Glomerular visceral epithelial cell (primary cell): ENCODE measurements around the gene NRDC.
"Not testable (repeated sequence)": the region's sequence is repeated elsewhere in the genome, so short reads cannot be mapped to it uniquely, and the experiment has no call there.

Experiments
- DNase-seq: peaks from one replicate; pipeline ENCODE4 v3.0.0-alpha.2; 2016; ENCODE audit errors: extremely low spot score

NRDC gene

DNA sequence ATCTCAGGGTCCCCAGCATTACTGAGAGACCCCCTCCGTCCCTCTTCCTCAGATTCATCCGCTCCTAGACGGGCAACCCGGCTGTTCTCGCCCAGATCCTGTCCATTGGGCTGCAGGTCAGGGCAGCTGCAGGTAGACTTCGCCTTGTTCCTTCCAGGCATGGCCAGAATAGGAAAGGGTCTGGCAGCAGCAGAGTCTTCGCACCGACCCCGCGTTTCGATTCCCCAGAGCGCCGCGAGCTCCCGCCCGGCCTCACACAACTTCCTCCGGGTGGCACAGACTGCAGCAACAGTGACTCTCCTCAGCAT is 265 bp downstream of the NRDC start:
- DNase-seq = no peak

DNA sequence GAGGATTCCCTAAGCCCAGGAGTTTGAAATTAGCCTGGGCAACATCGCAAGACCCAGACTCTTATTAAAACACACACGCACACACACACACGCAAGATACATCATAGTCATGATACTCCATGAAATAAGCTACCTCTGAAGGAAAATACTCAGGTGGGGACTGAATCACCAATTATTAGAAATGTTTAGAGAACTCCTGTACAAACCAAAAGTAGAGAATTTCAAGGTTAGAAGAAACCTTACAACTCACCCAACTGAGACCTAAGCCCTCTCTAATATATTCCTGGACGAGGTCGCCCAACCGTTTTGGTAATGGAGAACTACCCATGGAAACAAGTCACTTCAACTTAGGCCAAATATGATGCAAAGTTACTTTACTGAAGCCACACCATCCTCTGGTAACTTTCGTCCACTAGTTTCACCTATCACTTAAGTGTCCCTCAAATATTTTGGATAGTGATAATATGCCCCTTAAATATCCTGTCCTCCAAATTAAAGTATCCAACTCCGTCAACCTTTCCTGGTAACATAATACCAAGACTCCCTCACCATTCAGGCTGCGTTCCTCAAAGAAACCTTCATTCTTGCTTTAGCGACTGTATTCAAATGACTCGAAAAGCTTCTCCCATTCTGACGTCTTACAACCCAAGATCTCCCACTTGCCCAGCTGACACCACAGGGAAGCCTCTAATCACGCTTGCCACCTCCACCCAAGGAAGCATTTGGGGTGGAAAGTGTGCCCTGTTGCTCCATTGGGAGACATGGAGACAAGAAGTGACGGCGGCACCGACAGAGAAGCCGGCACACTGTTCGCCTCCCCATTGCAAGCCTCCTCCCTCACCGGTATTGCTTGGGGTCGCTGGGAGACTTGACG is 856 bp downstream of the NRDC start:
- DNase-seq = peak; percentile 38

DNA sequence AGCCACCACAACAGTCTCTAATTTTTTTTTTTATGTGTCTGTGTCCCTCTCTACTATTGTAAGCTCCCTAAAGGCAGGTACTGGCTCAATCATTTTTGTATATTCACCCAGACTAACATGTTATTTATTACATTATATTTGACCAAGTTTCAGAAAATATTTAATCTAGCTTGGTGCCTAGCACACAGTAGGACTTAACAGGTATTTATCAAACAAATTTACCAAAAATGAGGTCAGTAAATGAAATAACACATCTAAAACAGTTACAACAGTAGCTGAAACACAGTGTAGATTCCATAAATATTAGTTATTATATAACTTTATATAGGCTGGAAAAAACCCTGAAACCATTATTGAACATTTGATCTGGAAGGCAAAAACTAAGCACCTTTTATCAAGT is 2.7 kb downstream of the NRDC start:
- DNase-seq = no peak

DNA sequence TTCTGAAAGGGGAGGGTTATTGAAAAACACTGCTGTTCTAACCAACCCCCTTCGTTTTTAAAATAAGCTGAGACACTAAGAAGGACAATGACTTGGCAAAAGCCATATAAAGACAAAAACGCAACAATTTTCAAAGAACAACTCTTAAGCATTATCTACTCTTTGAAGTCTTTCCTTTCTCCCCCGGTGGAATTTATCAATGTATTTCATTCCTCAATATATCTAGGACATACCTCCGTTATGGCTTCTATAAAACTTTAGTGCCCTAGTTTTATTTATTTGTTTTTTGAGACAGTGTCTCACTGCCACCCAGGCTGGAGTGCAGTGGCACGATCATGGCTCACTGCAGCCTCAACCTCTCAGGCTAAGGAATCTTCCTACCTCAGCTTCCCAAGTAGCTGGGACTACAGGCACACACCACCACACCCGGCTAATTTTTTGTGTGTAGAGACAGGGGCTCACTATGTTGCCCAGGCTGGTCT is 3.2 kb downstream of the NRDC start:
- DNase-seq = no peak

DNA sequence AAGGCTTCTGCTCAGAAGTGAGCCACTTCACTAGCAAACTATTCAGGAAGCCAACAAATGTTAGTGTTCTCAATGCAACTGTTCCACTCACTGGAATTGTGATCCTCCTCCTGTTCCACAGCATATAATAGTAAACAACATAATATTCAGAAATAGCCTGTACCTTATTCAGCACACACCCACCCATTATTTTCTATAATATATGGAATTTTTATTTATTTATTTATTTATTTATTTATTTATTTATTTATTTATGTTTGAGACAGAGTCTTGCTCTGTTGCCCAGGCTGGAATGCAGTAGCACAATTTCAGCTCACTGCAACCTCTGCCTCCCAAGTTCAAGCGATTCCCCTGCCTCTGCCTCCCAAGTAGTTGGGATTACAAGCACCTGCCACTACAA is 5.3 kb downstream of the NRDC start:
- not testable (repeated sequence) for DNase-seq

DNA sequence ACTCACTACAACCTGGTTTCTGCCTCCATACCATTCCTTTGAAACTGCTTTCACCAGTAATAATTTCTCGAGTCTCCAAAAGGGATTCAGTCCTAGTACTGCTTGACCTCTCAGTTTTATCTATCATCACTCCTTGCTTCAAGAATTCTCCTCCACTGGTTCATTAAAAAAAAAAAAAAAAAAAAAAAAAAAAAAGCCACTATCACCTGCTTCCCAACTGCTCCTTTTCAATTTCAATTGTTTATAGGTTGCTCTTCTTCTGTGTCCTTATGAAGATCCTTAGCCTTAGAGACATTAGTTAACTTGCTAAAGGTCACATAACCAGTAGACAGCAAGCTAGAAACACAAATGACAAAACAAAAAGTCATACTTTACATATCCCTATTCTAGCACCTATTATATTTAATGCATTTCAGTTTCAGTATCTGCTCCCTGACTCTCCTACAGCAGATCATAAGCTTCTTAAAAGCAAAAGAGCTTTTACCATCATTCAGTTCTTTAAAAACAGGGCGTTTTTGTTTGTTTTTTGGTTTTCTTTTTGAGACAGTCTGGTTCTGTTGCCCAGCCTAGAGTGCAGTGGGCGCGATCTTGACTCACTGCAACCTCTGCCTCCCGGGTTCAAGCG is 7.1 kb downstream of the NRDC start:
- DNase-seq = no peak

DNA sequence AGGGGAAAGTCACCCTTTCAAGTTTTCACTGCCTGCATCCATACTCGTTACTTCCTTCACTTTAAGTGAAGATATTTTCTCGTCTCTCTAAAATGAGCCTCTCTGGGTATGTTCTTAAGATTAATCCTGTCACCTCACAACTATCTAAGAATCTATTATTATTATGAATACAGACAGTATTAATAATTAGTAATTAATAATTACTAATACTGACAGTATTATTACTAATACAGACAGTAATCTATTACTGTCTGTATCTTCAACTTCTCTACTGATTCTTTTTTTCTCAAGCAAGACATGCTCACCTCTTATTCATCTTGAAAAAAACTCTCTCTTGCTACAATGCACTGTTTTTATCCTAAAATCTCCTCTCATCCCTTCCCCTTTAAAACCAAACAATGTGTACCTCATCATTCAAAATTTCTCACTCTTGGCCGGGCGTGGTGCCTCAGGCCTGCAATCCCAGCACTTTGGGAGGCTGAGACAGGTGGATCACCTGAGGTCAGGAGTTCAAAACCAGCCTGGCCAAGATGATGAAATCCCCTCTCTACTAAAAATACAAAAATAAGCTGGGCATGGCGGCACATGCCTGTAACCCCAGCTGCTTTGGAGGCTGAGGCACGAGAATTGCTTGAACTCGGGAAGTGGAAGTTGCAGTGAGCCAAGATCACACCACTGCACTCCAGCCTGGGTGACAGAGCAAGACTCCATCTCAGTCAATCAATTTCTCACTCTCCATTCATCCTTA is 7.8 kb downstream of the NRDC start:
- DNase-seq = no peak

DNA sequence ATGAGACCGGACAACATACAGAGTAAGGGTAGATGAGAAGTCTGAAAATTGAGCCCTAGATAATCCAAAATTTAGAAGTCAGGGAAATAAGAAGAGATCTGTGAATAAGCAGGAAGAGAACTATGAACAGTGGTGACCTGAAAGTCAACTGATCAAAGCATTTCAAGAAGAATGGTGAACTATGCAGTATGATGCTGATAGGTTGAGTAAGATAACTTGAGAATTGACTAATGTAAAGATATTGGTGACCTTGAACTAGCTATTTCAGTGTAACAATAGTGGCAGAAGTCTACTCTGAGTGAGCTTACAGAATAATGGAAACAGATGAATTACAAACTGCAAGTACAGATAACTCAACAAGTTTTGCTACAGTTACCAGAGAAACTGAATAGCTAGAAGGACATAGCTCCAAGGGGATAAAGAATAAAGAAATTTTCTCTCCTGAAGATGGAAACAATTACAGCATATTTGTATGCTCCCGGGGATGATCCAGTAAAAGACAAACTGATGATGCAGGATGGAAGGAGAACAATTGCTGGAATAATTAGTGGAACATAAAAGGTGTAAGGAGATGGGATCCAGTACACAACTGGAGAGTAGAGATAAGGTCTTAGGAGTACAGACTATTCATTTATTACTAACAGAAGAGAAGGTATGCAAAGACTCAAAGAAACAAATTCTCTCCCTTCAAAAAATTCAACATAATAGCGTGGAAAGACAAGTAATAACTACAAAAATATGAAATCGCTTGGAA is 10.9 kb downstream of the NRDC start:
- DNase-seq = no peak

DNA sequence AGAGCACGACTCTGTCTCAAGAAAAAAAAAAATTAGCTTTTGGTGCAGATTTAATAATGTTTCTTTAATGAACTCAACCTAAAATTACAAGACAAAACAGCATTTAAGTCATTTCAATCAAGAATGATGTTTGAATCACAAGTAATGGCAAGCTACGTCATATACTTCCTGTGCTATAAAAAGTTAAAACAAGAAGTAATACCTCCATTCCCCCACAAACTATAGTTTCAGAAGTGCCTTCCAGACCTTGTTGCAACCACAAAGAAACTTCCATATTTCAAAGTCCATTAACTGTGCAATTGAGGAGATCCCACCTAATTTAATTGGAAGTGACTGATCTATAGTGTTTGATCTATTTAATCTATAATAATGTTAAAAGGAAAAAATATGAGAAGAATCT is 15.1 kb downstream of the NRDC start:
- DNase-seq = no peak

DNA sequence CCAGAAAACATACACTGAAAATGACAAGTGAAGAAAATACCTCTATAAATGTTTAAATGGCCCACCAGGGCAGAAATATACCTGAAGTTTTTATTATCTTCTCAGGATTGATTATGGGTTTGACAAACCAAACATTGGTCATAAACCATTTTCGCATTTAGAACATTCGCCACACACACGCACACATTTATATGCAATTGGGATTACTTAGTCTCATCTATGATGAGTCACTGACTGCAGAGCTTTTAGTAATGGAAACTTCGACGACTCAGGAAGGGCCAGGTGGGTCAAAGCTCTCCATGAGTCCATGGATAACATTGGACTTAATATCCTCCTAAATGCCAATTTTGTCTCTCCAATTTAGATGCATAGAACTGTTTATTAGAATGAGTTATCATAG is 16.9 kb downstream of the NRDC start:
- DNase-seq = no peak

DNA sequence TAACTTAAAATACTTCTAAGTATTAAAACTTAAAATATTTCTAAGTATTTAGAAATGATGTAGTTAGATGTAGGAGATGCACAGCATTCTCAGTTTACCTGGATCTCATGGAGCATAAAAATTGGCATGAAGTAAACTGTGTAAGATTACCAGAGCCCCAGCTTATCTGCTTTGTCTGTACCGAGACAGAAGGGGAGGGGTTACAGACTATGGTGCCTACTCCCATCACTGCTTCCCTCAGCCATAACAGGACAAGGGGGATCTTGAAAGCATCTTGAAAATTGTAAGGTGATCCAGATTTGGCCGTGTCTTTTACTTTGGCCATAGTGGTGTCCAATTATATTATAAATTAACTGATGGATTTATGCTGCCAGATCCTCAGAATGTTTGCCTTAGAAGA is 18.8 kb downstream of the NRDC start:
- DNase-seq = no peak

DNA sequence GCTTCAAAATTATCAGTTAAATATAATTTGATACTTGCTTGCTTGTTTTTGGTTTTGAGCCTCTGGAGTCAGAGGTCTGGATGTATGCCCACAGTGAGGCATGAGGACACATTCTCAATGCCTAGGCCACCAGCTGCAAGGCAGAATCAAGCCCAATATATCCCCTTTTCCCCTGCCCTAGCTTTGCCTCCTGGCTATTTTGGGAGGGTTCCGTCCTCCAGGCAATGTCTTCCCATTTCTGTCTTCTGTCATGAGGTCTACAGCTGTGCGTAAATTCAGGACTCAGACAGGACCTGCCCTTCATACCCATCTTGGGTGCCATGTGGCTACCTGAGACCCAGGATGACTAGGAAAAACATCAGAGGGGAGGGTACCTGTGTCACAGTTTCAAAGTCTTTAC is 19.2 kb downstream of the NRDC start:
- DNase-seq = no peak

DNA sequence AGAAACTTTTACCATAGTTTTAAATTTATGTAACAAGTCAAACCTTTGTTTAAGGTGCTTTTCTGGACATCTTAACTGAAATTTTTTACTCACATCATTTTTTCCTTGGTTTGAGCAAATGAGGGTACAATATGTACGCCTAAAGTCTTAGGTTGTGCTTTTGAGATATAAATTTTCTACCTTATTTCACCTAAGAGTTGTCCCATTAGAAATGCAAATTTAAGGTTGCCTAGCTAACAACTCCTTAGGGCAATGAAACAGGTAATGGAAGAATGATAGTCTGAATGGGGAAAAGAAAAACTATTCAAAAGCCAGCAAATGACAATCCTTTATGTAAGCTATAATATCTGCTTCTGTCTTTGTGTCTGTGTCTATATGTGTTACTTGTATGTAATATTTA is 19.6 kb downstream of the NRDC start:
- DNase-seq = no peak

DNA sequence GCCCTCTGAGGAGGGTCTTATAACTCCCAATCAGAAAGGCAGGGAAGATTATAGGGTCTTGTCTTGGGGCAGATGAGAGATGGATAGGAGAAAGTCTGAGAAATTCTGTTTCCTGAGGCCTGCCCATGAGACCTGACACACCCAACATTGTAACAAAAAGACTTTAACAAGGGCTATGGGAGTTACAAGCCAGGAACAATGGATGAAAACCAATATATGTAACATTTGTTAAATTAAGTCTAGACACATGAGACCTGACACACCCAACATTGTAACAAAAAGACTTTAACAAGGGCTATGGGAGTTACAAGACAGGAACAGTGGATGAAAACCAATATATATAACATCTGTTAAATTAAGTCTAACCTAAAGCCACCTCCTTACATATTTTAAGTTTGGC is 21.8 kb downstream of the NRDC start:
- DNase-seq = no peak

DNA sequence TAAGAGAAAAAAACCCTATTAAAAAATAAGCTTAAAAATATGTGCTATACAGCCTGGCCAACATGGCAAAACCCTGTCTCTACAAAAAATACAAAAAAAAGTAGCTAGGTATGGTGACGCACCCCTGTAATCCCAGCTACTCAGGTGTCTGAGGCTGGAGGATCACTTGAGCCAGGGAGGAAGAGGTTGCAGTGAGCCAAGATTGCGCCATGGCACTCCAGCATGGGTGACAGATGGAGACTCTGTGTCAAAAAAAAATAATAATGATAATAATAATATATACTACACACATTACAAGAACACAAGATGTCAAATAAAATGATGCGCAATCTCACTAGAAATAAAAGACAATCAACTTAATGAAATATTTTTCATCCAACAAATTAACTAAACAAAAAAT is 22.9 kb downstream of the NRDC start:
- no peak for DNase-seq

DNA sequence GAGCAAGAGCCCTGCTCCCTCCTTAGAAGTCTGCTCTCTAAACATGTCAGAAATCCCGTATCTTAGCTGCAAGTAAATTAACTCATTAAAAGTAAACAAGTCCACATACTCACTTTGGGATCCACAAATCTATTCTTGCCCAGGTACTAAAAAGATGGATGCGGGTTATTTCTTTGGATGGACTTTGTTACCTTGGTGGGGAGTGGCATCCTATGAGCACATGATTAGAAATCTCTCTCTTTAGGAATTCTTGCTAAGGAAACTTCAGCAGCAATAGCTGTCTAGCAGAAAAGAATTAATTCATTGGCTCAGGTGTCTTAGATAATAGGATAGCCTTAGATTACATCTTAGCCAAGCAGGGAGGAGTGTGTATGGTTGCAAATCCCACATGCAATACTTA is 25.2 kb downstream of the NRDC start:
- no peak for DNase-seq

DNA sequence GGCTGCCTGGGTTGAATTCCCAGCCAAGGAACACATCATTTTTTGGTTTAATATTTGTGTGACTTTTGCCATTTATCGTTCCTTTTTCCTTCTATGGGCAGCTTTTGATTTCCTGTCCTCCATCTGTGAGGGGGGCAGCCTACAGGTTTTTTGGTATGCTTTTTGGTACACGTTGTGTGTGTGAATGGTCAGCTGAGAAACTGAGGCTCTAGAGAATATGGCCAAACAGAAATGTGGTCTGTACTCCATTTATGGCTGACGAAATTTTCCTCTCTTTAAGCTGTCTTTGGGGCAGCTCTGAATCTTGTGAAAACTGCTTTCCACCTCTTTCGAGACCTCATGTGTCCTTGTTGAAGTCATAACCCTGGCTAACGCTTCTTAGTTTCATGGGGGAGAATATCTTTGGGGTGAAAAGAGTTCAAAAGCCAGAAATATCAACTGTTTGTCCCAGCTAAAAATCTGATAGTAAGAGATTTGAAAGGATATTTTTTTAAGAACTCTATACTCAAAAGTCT is 26.6 kb downstream of the NRDC start:
- no peak for DNase-seq

DNA sequence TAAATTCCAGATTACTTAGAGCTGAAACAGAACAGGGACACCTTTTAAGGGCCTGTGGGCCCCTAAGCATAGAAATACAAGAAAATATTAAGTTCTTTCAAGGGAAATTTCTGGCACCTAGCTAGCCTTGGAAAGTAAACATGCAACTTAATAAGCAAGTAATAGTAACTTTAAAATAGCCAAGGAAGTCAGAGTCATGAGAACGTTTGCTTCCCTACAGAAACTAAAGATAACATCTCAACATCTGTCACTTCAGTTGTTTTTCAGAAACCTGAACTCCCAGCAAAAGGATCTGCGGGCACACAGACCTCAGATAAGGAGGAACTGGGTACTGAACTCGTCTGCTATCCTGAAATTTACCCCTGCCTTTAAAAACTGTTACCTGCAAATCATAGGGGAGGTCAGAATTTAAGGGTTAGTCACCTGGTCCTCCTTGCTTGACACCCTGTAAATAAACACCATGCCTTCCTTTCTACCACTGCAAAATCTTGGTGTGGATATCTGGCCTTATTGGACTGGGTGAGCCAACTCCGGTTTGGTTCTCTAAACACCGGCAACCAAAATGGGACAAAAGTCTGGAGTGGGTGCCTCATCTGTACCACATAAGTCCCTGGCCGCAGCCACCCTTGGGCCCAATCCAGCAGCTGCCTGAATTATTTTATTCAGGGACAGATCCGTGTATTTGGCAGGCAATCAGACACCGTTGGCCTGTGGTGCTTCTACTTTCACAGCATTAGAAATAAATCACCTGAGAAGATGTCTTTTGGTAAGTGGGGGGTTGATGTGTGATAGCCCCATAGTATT is 27.9 kb downstream of the NRDC start:
- no peak for DNase-seq

DNA sequence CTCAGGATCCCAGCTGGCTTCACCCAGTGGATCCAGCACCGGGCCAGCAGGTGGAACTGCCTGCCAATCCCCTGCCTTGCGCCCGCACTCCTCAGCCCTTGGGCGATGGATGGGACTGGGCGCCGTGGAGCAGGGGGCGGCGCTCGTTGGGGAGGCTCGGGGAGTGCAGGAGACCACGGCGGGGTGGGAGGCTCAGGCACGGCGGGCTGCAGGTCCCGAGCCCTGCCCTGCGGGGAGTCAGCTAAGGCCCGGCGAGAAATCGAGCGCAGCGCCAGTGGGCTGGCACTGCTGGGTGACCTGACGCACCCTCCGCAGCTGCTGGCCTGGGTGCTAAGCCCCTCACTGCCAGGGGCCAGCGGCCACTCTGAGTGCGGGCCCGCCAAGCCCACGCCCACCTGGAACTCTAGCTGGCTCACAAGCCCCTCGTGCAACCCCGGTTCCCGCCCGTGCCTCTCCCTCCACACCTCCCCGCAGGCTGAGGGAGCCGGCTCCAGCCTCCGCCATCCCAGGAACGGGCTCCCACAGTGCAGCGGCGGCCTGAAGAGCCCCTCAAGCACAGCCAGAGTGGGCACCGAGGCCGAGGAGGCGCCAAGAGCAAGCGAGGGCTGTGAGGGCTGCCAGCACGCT is 31.1 kb downstream of the NRDC start:
- no peak for DNase-seq

DNA sequence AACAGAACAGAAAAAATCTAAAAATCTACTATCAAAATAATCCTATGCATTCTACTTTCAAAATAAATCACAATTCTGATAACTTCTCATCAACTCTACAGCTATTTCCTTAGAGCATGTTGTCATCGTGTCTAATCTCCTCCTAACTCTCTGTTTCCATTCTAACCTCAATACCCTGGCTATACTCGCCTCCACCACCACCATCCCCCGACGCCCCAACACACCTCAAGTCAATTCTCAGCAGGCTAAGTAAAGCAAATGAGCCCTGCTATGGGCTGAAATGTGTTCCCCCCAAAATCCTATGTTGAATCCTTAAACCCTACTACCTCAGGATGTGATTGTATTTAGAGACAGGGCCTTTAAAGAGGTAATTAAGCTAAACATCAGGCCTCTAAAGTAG is 34.6 kb downstream of the NRDC start:
- no peak for DNase-seq

DNA sequence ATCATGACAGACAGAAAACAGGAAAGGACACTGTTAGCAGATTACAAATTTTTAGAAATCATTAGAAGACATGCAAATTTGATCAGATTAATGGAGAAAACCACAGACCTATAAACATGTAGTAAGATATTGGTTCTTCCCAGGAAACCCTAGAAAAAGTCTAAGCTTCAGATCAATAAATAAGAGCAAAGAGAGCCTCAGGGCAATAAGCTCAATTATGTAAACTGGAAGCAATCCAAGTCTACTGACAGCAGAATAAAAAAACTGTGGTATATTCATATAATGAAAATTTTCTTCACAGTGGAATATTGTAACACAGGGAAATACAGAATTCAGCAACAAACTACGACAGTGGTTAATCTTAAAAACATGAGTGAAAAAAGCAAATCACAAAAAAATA is 36.3 kb downstream of the NRDC start:
- DNase-seq = no peak
